IMR-90 (cell line): ENCODE results near the gene PADI6. TPM values are rescaled to one million over a fixed set of nuclear protein-coding genes. Genes with fewer than 3 reads are reported as not detected.
A peak's percentile ranks its signal among the peaks of the same experiment; 100 is the strongest.

ENCODE experiments used
- ATAC-seq: fragments of 200-7000 bp; cut with Tn5 transposase; 2 replicates; pipeline ENCODE4 v1.9.1; 2020; ENCODE audit warnings: low read depth, mild to moderate bottlenecking, moderate library complexity
- BruUV-seq: library from RNA; stranded (reverse); fragments of 400-500 nt; replicated peaks from 2 replicates; lab custom pipeline; 2021; lab: Mats Ljungman, UMichigan
- CTCF ChIA-PET: fragments of 300-600 bp; formaldehyde crosslinking; extraction: SDS; loops from one replicate; lab custom pipeline; 2021; ENCODE audit warnings: antibody characterized with exemption; lab: Yijun Ruan, JAX
- POLR2A ChIA-PET: fragments of 300-600 bp; sonication (Branson Sonifier 250); formaldehyde crosslinking; loops from one replicate; lab custom pipeline; 2022; ENCODE audit warnings: antibody characterized with exemption; ENCODE audit not compliant: unreplicated experiment; lab: Charles Lee
- DNase-seq: peaks from one replicate; pipeline ENCODE4 v3.0.0; 2013
- H2AFZ ChIP-seq: replicated peaks from 2 replicates; pipeline ENCODE3; 2013; ENCODE audit warnings: low read length, mild to moderate bottlenecking; ENCODE audit not compliant: poor library complexity
- H2AK5ac ChIP-seq: 2 replicates; pipeline ENCODE4 v1.6.1; 2013; ENCODE audit warnings: low read depth, low read length, inconsistent platforms
- H2AK9ac ChIP-seq: replicated peaks from 2 replicates; pipeline ENCODE3; 2013; ENCODE audit warnings: mild to moderate bottlenecking, low read depth, low read length, moderate library complexity; ENCODE audit not compliant: poor library complexity
- H2BK120ac ChIP-seq: 2 replicates; pipeline ENCODE4 v1.6.1; 2013; ENCODE audit warnings: low read depth, low read length, inconsistent platforms
- H2BK15ac ChIP-seq: 3 replicates; pipeline ENCODE4 v1.6.1; 2013; ENCODE audit warnings: low read depth, low read length, inconsistent platforms
- H2BK20ac ChIP-seq: 2 replicates; pipeline ENCODE4 v1.6.1; 2013; ENCODE audit warnings: low read depth, mild to moderate bottlenecking, inconsistent platforms, low read length, moderate library complexity
- H2BK5ac ChIP-seq: 2 replicates; pipeline ENCODE4 v1.6.1; 2013; ENCODE audit warnings: mild to moderate bottlenecking, low read depth, low read length, inconsistent platforms; ENCODE audit not compliant: poor library complexity, severe bottlenecking
- H3K14ac ChIP-seq: replicated peaks from 2 replicates; pipeline ENCODE4 v1.6.1; 2013; ENCODE audit warnings: low read depth, low read length, inconsistent platforms
- H3K18ac ChIP-seq: 2 replicates; pipeline ENCODE4 v1.6.1; 2013; ENCODE audit warnings: low read depth, low read length, control low read depth
- H3K23ac ChIP-seq: 2 replicates; pipeline ENCODE4 v1.6.1; 2013; ENCODE audit warnings: low read depth, low read length, inconsistent platforms
- H3K27ac ChIP-seq: 2 replicates; pipeline ENCODE4 v1.5.1; 2013; ENCODE audit warnings: mild to moderate bottlenecking, control low read depth, low read length; ENCODE audit not compliant: insufficient read depth
- H3K27me3 ChIP-seq: 2 replicates; pipeline ENCODE4 v1.6.1; 2013; ENCODE audit warnings: low read length; ENCODE audit not compliant: control insufficient read depth, insufficient read depth
- H3K36me3 ChIP-seq: 2 replicates; pipeline ENCODE4 v1.6.1; 2013; ENCODE audit warnings: low read length, mixed read lengths; ENCODE audit not compliant: control insufficient read depth, insufficient read depth
- H3K4ac ChIP-seq: 2 replicates; pipeline ENCODE4 v1.6.1; 2013; ENCODE audit warnings: low read depth, low read length, inconsistent platforms
- H3K4me1 ChIP-seq: 2 replicates; pipeline ENCODE4 v1.6.1; 2013; ENCODE audit warnings: low read length, mixed read lengths; ENCODE audit not compliant: control insufficient read depth, insufficient read depth
- H3K4me2 ChIP-seq: 2 replicates; pipeline ENCODE4 v1.6.1; 2013; ENCODE audit warnings: low read depth, mild to moderate bottlenecking, control low read depth, low read length, moderate library complexity
- H3K4me3 ChIP-seq: 2 replicates; pipeline ENCODE4 v1.5.1; 2013; ENCODE audit warnings: low read depth, mild to moderate bottlenecking, control low read depth, low read length, moderate library complexity; ENCODE audit not compliant: insufficient read depth
- H3K56ac ChIP-seq: 2 replicates; pipeline ENCODE4 v1.6.1; 2013; ENCODE audit warnings: low read length, inconsistent platforms; ENCODE audit not compliant: insufficient read depth; ENCODE audit errors: extremely low read depth
- H3K79me1 ChIP-seq, 2 experiments: 2 replicates each; pipeline ENCODE4 v1.6.1; 2013; ENCODE audit warnings: low read length in 2 of 2, inconsistent platforms in 1 of 2, low read depth in 1 of 2
- H3K9ac ChIP-seq: 2 replicates; pipeline ENCODE4 v1.6.1; 2013; ENCODE audit warnings: low read depth, low read length, control low read depth
- H3K9me1 ChIP-seq: 2 replicates; pipeline ENCODE4 v1.6.1; 2013; ENCODE audit warnings: low read length, inconsistent platforms; ENCODE audit not compliant: insufficient read depth
- H3K9me3 ChIP-seq: 2 replicates; pipeline ENCODE4 v1.6.1; 2013; ENCODE audit warnings: low read length; ENCODE audit not compliant: control insufficient read depth, insufficient read depth
- H4K20me1 ChIP-seq: 2 replicates; pipeline ENCODE4 v1.6.1; 2013; ENCODE audit warnings: low read length, inconsistent platforms; ENCODE audit not compliant: insufficient read depth
- H4K5ac ChIP-seq: 2 replicates; pipeline ENCODE4 v1.6.1; 2013; ENCODE audit warnings: mild to moderate bottlenecking, low read depth, low read length, control low read depth
- H4K8ac ChIP-seq, 2 experiments: 2 replicates each; pipeline ENCODE4 v1.6.1; 2013; ENCODE audit warnings: low read depth in 2 of 2, low read length in 2 of 2, control low read depth in 1 of 2, inconsistent platforms in 1 of 2
- H4K91ac ChIP-seq: 2 replicates; pipeline ENCODE4 v1.6.1; 2013; ENCODE audit warnings: low read depth, low read length, inconsistent platforms; ENCODE audit not compliant: insufficient read depth
- BHLHE40 ChIP-seq: fragments of 150-350 bp; IDR thresholded peaks from 2 replicates; pipeline ENCODE4 v1.6.1; 2016; ENCODE audit warnings: mild to moderate bottlenecking, low read depth, low read length
- CEBPB ChIP-seq: IDR thresholded peaks from 2 replicates; pipeline ENCODE4 v1.6.1; 2012; ENCODE audit warnings: low read depth, low read length, improper control_type of control experiment
- CHD1 ChIP-seq: IDR thresholded peaks from 2 replicates; pipeline ENCODE4 v1.6.1; 2012; ENCODE audit warnings: low read depth, low read length, improper control_type of control experiment
- FOS ChIP-seq: fragments of 150-350 bp; IDR thresholded peaks from 2 replicates; pipeline ENCODE4 v1.6.1; 2016; ENCODE audit warnings: low read depth, low read length
- MAFK ChIP-seq: IDR thresholded peaks from 2 replicates; pipeline ENCODE4 v1.6.1; 2012; ENCODE audit warnings: low read depth, low read length, improper control_type of control experiment
- MAZ ChIP-seq: IDR thresholded peaks from 2 replicates; pipeline ENCODE4 v1.6.1; 2012; ENCODE audit warnings: low read depth, mild to moderate bottlenecking, low read length, improper control_type of control experiment, moderate library complexity, borderline replicate concordance
- MXI1 ChIP-seq: IDR thresholded peaks from 2 replicates; pipeline ENCODE4 v1.6.1; 2012; ENCODE audit warnings: low read depth, mild to moderate bottlenecking, low read length, moderate library complexity, borderline replicate concordance
- NFE2L2 ChIP-seq: fragments of 150-350 bp; IDR thresholded peaks from 2 replicates; pipeline ENCODE4 v1.6.1; 2016; ENCODE audit warnings: low read depth, mild to moderate bottlenecking, low read length
- POLR2A ChIP-seq: IDR thresholded peaks from 2 replicates; pipeline ENCODE4 v1.6.1; 2012; ENCODE audit warnings: mild to moderate bottlenecking, low read depth, low read length
- RAD21 ChIP-seq: IDR thresholded peaks from 2 replicates; pipeline ENCODE4 v1.6.1; 2012; ENCODE audit warnings: low read length, improper control_type of control experiment
- RCOR1 ChIP-seq: IDR thresholded peaks from 2 replicates; pipeline ENCODE4 v1.6.1; 2012; ENCODE audit warnings: mild to moderate bottlenecking, low read length, improper control_type of control experiment; ENCODE audit not compliant: insufficient replicate concordance
- RFX5 ChIP-seq: IDR thresholded peaks from 2 replicates; pipeline ENCODE4 v1.8.0; 2012; ENCODE audit warnings: low read depth, mild to moderate bottlenecking, low read length, moderate library complexity
- SMC3 ChIP-seq: fragments of 150-350 bp; IDR thresholded peaks from 2 replicates; pipeline ENCODE4 v1.6.1; 2016; ENCODE audit warnings: low read depth, mild to moderate bottlenecking, antibody characterized with exemption, low read length, moderate library complexity
- WGBS, 2 experiments: methylation state at CpG; one replicate each; pipeline versions ENCODE4 v1.1.5 to v1.1.7; 2013; ENCODE audit warnings: missing lambda C conversion rate in 2 of 2; ENCODE audit not compliant: insufficient read length in 1 of 2; ENCODE audit errors: extremely low coverage in 2 of 2; 5-methylcytosine and 5-hydroxymethylcytosine counted together
- dilution Hi-C: fragments of 300-500 bp; cut with HindIII; formaldehyde crosslinking; loops from one replicate; pipeline ENCODE4 v1.14.3; 2018; ENCODE audit warnings: low sequenced_read_pairs; ENCODE audit not compliant: unreplicated experiment
- in situ Hi-C: fragments of 300-500 bp; cut with MboI; formaldehyde crosslinking; loops from 3 replicates; pipeline ENCODE4 v1.14.3; 2019; ENCODE audit warnings: low sequenced_read_pairs, inconsistent platforms, mixed read lengths
- intact Hi-C: fragments of 100-400 bp; cut with micrococcal nuclease; formaldehyde crosslinking; loops from 2 replicates; pipeline ENCODE4 v1.10.0; 2022
- polyA plus RNA-seq, 3 experiments: library from polyadenylated mRNA; depleted of rRNA; stranded (reverse); fragments of >200 nt; gene quantifications; 2 replicates each; pipeline ENCODE4 v1.2.3, GENCODE V29; 2012; ENCODE audit warnings: low replicate concordance in 1 of 3
- total RNA-seq: library from RNA; depleted of rRNA; stranded (reverse); fragments of >200 nt; gene quantifications from 2 replicates; pipeline ENCODE4 v1.2.3, GENCODE V29; 2012
- TF ChIP-seq, protein P1 (sequence below): fragments of 150-350 bp; IDR thresholded peaks from 2 replicates; pipeline ENCODE4 v1.6.1; 2016; ENCODE audit warnings: low read depth, mild to moderate bottlenecking, low read length, moderate library complexity, borderline replicate concordance
- TF ChIP-seq, protein P2 (sequence below): fragments of 150-350 bp; IDR thresholded peaks from 2 replicates; pipeline ENCODE4 v1.6.1; 2017; ENCODE audit warnings: mild to moderate bottlenecking, antibody characterized with exemption, low read length, low read depth

The PADI6 gene
- total and polyA plus RNA-seq, 2 of the 4 experiments (the other 2 are of a cell fraction): not detected

- Histone ChIP-seq H4K8ac (no peak overlapping the region), H2BK5ac (no peak overlapping the region), H4K5ac (no peak overlapping the region), H3K27me3 (no peaks in the 10 kb centered on the region), H3K79me1 (peaks cover 29 to 66% of the 10 kb centered on the region in 2 experiments), H3K27ac (no peak overlapping the region), H3K9me1 (no peaks in the 10 kb centered on the region; the same call in 1 of the 2 replicates), H3K4me3 (no peak overlapping the region), H3K4me2 (no peak overlapping the region), H4K20me1 (peaks cover 74% of the 10 kb centered on the region), H2AK5ac (no peak overlapping the region), H2AK9ac (peak overlapping the region; percentile 61), H3K9ac (no peak overlapping the region), H3K36me3 (peaks cover 61% of the 10 kb centered on the region), H3K14ac (no peak overlapping the region), H3K56ac (no peak overlapping the region), H2BK20ac (no peak overlapping the region), H2AFZ (peak overlapping the region; percentile 27), H2BK15ac (no peak overlapping the region), H2BK120ac (no peak overlapping the region), H3K18ac (no peak overlapping the region), H4K91ac (no peak overlapping the region), H3K23ac (no peak overlapping the region), H3K4ac (no peak overlapping the region), H3K4me1 (peaks cover 6% of the 10 kb centered on the region; the same call in 1 of the 2 replicates), H3K9me3 (no peaks in the 10 kb centered on the region)
- in situ Hi-C loops (no loop called here), intact Hi-C loops (no loop called here), dilution Hi-C loops (no loop called here)
- ATAC-seq (no peak), DNase-seq (no peak)
- ChIA-PET CTCF (interaction anchor here (0.6 kb wide), 1 partner anchor 380 kb away, joined by 4 read pairs; no protein-coding TSS in a partner anchor), POLR2A (no interaction called here)
- 70% methylated on average over 4 of the region's 18 CpGs; no CpG with 5 or more reads in 1 of the 2 experiments for WGBS, 2 experiments
- BruUV-seq: no TSS peak
- TF ChIP-seq SMC3: no peak
- no peak for TF ChIP-seq BHLHE40
- TF ChIP-seq POLR2A: no peak
- TF ChIP-seq MAZ: no peak
- no peak for TF ChIP-seq MXI1
- TF ChIP-seq CEBPB: no peak
- no peak for TF ChIP-seq NFE2L2
- no peak for TF ChIP-seq CHD1
- no peak for TF ChIP-seq RCOR1
- TF ChIP-seq FOS: no peak
- no peak for TF ChIP-seq RAD21
- TF ChIP-seq, protein P1, sequence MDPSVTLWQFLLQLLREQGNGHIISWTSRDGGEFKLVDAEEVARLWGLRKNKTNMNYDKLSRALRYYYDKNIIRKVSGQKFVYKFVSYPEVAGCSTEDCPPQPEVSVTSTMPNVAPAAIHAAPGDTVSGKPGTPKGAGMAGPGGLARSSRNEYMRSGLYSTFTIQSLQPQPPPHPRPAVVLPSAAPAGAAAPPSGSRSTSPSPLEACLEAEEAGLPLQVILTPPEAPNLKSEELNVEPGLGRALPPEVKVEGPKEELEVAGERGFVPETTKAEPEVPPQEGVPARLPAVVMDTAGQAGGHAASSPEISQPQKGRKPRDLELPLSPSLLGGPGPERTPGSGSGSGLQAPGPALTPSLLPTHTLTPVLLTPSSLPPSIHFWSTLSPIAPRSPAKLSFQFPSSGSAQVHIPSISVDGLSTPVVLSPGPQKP: no peak
- TF ChIP-seq RFX5: no peak
- TF ChIP-seq MAFK: no peak
- TF ChIP-seq, protein P2, sequence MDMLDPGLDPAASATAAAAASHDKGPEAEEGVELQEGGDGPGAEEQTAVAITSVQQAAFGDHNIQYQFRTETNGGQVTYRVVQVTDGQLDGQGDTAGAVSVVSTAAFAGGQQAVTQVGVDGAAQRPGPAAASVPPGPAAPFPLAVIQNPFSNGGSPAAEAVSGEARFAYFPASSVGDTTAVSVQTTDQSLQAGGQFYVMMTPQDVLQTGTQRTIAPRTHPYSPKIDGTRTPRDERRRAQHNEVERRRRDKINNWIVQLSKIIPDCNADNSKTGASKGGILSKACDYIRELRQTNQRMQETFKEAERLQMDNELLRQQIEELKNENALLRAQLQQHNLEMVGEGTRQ: no peak
These were observed 54.0 kb downstream of the PADI6 start for GRCh38 chr1:17425806-17426600.
